ENCODE measurements around the gene DYNC2LI1.

Gene DYNC2LI1

GRCh38 chr2:43822839-43823238 lies 49.0 kb downstream of the DYNC2LI1 start:
- no peaks in the 10 kb centered on the region for H4K20me1 ChIP-seq
- H3K27ac ChIP-seq: no peak overlapping the region
- no peaks in the 10 kb centered on the region for H3K36me3 ChIP-seq
- no peak overlapping the region for H3K4me2 ChIP-seq
- H3K4me1 ChIP-seq: peaks cover 0 to 13% (median 0%) of the 10 kb centered on the region in 10 experiments; a peak in 6 of 20 replicates
- H3K27me3 ChIP-seq: no peaks in the 10 kb centered on the region
- no peaks in the 10 kb centered on the region for H3K9me3 ChIP-seq (replicated peaks in 1 of 11)
- no peak for TF ChIP-seq Cebpa-rat (IDR thresholded peaks at IDR 0.05)
- no peak overlapping the region for H3K4me3 ChIP-seq
- H3K9ac ChIP-seq: no peak overlapping the region

DNA sequence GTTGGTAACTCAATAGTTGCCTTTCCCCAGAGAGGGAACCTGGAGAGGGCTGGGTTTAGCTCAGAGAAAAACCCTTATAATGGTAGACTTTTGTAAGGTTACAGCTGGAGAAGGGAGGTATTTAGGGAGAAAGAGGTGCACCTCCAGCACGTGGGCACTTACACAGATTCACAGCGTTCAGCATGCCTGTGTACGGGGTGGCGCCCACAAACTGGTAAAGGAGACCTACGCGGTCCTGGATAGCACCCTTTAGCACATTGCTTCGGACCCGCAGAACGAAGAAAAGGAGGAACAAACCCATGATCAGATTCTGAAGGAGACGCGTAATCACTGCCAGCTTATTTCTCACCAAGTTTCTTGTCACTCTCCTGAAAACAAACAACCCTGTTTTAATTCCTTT lies 49.9 kb downstream of the DYNC2LI1 start:
- H4K20me1 ChIP-seq: no peaks in the 10 kb centered on the region
- H3K27ac ChIP-seq: no peak overlapping the region
- H3K9ac ChIP-seq: no peak overlapping the region
- no peaks in the 10 kb centered on the region for H3K27me3 ChIP-seq
- H3K36me3 ChIP-seq: no peaks in the 10 kb centered on the region
- no peaks in the 10 kb centered on the region for H3K9me3 ChIP-seq (replicated peaks in 1 of 11)
- no peak overlapping the region for H3K4me2 ChIP-seq
- TF ChIP-seq Cebpa-rat (IDR thresholded peaks at IDR 0.05): no peak
- peaks cover 0 to 8% (median 0%) of the 10 kb centered on the region in 10 experiments; a peak in 6 of 20 replicates for H3K4me1 ChIP-seq
- no peak overlapping the region for H3K4me3 ChIP-seq

- H3K27ac ChIP-seq: no peak overlapping the region
- no peak overlapping the region for H3K9ac ChIP-seq
- no peak for TF ChIP-seq Cebpa-rat (IDR thresholded peaks at IDR 0.05)
These were observed 50.7 kb downstream of the DYNC2LI1 start for GRCh38 chr2:43824512-43824911.

GRCh38 chr2:43824951-43825493 lies 51.2 kb downstream of the DYNC2LI1 start:
- no peak overlapping the region for H3K4me2 ChIP-seq
- H4K20me1 ChIP-seq: no peaks in the 10 kb centered on the region
- no peaks in the 10 kb centered on the region for H3K27me3 ChIP-seq
- H3K4me1 ChIP-seq: no peaks in the 10 kb centered on the region
- no peak for TF ChIP-seq Cebpa-rat (IDR thresholded peaks at IDR 0.05)
- H3K36me3 ChIP-seq: no peaks in the 10 kb centered on the region
- H3K4me3 ChIP-seq: no peak overlapping the region
- no peaks in the 10 kb centered on the region for H3K9me3 ChIP-seq (replicated peaks in 1 of 11)
- H3K27ac ChIP-seq: no peak overlapping the region
- no peak overlapping the region for H3K9ac ChIP-seq

More at GRCh38 chr2:43824512-43824911, 50.7 kb downstream of the DYNC2LI1 start:
- Histone ChIP-seq H3K27me3 (no peaks in the 10 kb centered on the region), H3K36me3 (no peaks in the 10 kb centered on the region), H3K4me2 (no peak overlapping the region), H4K20me1 (no peaks in the 10 kb centered on the region), H3K4me1 (peaks cover 0 to under 1% (median 0%) of the 10 kb centered on the region in 10 experiments; a peak in 1 of 20 replicates), H3K9me3 (replicated peaks in 1 of 11) (no peaks in the 10 kb centered on the region), H3K4me3 (no peak overlapping the region)

GRCh38 chr2:43825841-43826240 lies 52.0 kb downstream of the DYNC2LI1 start:
- H3K36me3 ChIP-seq: no peaks in the 10 kb centered on the region
- H3K4me1 ChIP-seq: no peaks in the 10 kb centered on the region
- TF ChIP-seq Cebpa-rat (IDR thresholded peaks at IDR 0.05): no peak
- no peaks in the 10 kb centered on the region for H3K9me3 ChIP-seq (replicated peaks in 1 of 11)
- H4K20me1 ChIP-seq: no peaks in the 10 kb centered on the region
- no peaks in the 10 kb centered on the region for H3K27me3 ChIP-seq
- H3K9ac ChIP-seq: no peak overlapping the region
- H3K4me3 ChIP-seq: no peak overlapping the region
- no peak overlapping the region for H3K27ac ChIP-seq
- H3K4me2 ChIP-seq: no peak overlapping the region

DNA sequence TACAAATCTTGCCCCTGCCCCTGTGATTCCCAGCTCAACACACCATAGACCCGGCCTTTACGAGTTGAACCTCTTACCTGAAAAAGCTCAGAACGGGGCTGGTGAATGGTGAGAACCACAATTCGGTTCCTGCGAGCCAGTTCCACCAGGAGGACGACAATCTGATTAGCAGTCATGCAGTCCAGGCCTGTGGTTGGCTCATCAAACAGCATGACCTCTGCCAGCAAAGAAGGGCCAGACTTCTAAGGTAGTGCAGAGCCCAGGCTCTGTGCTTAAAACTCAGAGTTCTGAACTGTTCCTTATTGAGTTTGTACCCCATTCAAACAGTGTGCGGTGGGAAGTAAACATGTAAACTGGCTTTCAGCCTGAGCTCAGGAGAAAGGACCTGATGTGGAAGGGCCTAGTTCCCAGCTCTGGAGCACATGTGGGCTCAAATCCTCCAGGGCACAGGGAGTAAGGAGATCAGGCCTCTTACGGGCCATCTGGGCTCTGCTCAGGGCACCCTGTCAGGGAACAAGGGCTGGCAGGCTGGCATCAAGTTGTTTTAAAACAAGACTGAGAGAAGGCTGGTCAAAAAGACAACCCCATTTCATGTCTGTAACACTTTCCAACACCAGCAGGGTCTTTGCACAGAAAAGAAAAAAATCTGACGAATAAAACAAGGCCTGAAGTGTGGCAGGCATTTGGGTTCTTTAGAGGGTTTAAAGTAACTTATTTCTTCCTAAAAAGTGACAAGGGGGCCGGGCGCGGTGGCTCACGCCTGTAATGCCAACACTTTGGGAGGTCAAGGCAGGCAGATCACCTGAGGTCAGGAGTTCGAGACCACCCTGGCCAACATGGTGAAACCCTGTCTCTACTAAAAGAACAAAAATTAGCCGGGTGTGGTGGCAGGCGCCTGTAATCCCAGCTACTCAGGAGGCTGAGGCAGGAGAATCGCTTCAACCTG lies 52.7 kb downstream of the DYNC2LI1 start:
- no peaks in the 10 kb centered on the region for H4K20me1 ChIP-seq
- no peak overlapping the region for H3K27ac ChIP-seq
- no peaks in the 10 kb centered on the region for H3K36me3 ChIP-seq
- no peaks in the 10 kb centered on the region for H3K9me3 ChIP-seq (replicated peaks in 1 of 11)
- no peak for TF ChIP-seq Cebpa-rat (IDR thresholded peaks at IDR 0.05)
- no peaks in the 10 kb centered on the region for H3K4me1 ChIP-seq
- H3K9ac ChIP-seq: no peak overlapping the region
- no peaks in the 10 kb centered on the region for H3K27me3 ChIP-seq
- H3K4me3 ChIP-seq: no peak overlapping the region
- H3K4me2 ChIP-seq: no peak overlapping the region

GRCh38 chr2:43831543-43832294 lies 57.9 kb downstream of the DYNC2LI1 start:
- Histone ChIP-seq H3K4me1 (no peaks in the 10 kb centered on the region), H3K27ac (no peak overlapping the region), H3K4me2 (no peak overlapping the region), H3K9ac (no peak overlapping the region), H4K20me1 (no peaks in the 10 kb centered on the region), H3K27me3 (peaks cover 0 to 9% (median 0%) of the 10 kb centered on the region in 11 experiments; a peak in 5 of 22 replicates), H3K36me3 (no peaks in the 10 kb centered on the region), H3K4me3 (no peak overlapping the region), H3K9me3 (replicated peaks in 1 of 11) (no peaks in the 10 kb centered on the region)
- TF ChIP-seq Cebpa-rat (IDR thresholded peaks at IDR 0.05): no peak

GRCh38 chr2:43832457-43832856 lies 58.6 kb downstream of the DYNC2LI1 start:
- H3K4me3 ChIP-seq: no peak overlapping the region
- peaks cover 0 to 9% (median 0%) of the 10 kb centered on the region in 11 experiments; a peak in 5 of 22 replicates for H3K27me3 ChIP-seq
- H3K27ac ChIP-seq: no peak overlapping the region
- H3K4me2 ChIP-seq: no peak overlapping the region
- no peaks in the 10 kb centered on the region for H3K4me1 ChIP-seq
- no peaks in the 10 kb centered on the region for H3K36me3 ChIP-seq
- no peaks in the 10 kb centered on the region for H3K9me3 ChIP-seq (replicated peaks in 1 of 11)
- TF ChIP-seq Cebpa-rat (IDR thresholded peaks at IDR 0.05): no peak
- H3K9ac ChIP-seq: no peak overlapping the region
- H4K20me1 ChIP-seq: no peaks in the 10 kb centered on the region

DNA sequence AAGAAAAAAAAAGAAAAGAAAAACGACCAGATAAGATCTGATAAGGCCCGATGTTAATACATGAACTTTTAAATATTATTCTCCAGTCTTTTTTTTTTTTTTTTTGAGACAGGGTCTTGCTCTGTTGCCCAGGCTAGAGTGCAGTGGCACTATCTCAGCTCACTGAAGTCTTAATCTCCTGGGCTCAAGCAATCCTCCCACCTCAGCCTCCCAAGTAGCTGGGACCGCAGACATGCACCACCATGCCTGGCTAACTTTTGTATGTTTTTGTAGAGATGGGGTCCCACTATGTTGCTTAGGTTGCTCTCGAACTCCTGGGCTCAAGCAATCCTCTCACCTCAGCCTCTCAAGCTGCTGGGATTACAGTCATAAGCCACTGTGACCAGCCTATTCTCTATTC lies 63.2 kb downstream of the DYNC2LI1 start:
- no peak overlapping the region for H3K4me3 ChIP-seq
- H3K4me2 ChIP-seq: no peak overlapping the region
- H3K27me3 ChIP-seq: peaks cover 0 to 7% (median 0%) of the 10 kb centered on the region in 11 experiments; a peak in 5 of 22 replicates

More for the DNA sequence above, 63.2 kb downstream of the DYNC2LI1 start:
- TF ChIP-seq Cebpa-rat (IDR thresholded peaks at IDR 0.05): no peak
- Histone ChIP-seq H3K9ac (no peak overlapping the region), H3K9me3 (replicated peaks in 1 of 11) (no peaks in the 10 kb centered on the region), H3K36me3 (no peaks in the 10 kb centered on the region), H3K27ac (no peak overlapping the region), H3K4me1 (peaks cover 0 to 5% (median 0%) of the 10 kb centered on the region in 10 experiments; a peak in 1 of 20 replicates), H4K20me1 (no peaks in the 10 kb centered on the region; a peak in 1 of 22 replicates)

Data from BLaER1 treated with 17β-estradiol and CSF1 and Interleukin-3, amounts not matched to agents 10 nM and 100 nM (cell line).